Stimulated activated CD4-positive, alpha-beta T cell treated with anti-CD3 and anti-CD28 coated beads, Interleukin-4, amount 100 ng/mL, for 48 hours (primary cell): ENCODE measurements around the gene ARPC3.
A peak's percentile ranks its signal among the peaks of the same experiment; 100 is the strongest.
"Not testable (repeated sequence)": the region's sequence is repeated elsewhere in the genome, so short reads cannot be mapped to it uniquely, and the experiment has no call there.

Experiments used
- DNase-seq, 2 donors: peaks; one replicate each; pipeline ENCODE4 v3.0.0-alpha.2; 2020; ENCODE audit warnings: low read depth in 2 of 2

The ARPC3 gene

DNA sequence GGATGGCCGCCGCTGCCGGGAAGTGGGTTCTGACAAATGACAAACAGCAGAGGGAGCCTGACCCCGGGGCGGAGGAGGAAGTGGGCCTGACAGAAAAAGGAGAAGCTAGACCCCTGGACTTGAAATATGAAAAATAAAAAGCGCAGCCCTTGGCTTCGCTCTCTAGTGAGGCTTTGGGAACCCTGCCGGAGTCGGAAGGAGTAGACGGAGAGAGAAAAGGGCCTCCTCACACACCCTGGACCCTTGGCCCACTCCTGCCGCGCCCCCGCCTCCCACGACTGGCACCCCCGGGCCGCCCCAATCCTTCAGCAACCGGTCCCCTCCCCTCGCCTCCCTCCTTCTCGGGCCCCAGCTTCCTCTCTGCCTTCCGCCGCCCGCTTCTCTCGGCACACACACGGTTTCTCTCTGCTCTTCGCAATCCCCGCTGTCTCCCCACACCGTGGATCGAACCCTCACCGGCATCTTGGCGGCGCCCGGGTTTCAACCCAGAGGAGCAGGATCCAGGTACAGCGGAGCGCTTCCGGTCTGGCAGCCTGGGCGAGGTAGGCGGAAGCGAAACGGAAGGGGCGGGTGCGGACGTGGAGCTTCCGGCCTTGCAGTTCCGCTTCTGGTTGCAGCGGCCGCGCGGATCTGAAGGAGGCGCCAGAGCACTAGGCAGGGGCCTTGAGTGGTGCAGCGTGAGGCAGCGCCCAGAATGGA, at the start of gene ARPC3:
Gene ARPC3, minus strand, starts transcription at position 539 of the 699 bp plus-strand sequence. Its CDS starts 77 bp downstream, at position 462.
- peak; percentile 91 to 94 for DNase-seq

DNA sequence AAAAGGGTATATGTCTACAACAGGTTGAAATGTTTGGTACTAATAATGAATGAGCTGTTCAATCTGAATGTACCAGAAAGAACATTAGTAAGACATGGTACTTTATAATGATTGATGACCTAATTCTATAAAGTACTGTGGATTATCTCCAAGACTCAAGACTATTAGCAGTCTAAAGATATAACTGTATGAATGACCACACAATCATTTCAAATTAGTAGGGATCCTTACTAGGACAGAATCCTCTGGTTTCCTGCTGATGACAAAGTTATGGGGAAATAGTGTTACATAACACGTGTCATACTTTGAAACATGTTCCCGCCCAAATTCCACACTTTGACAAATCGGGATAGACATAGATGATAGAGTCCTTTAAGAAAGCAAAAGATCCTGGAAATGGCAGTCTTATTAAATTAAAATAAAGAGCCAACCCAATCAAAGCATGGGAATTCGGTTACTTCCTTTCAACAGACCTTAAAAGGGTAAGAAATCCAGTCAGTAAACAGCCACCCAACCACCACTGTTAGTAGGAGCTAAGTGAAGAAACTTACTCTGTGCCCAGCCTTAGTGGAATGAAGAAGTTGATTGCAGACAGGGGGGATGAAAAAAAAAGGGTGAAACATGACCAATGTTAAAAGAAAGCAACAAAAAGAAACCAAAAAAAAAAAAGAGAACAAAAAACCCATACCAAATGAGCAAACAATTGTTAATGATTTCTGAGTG, 49.0 kb upstream of the ARPC3 start:
- DNase-seq, result no peak

DNA sequence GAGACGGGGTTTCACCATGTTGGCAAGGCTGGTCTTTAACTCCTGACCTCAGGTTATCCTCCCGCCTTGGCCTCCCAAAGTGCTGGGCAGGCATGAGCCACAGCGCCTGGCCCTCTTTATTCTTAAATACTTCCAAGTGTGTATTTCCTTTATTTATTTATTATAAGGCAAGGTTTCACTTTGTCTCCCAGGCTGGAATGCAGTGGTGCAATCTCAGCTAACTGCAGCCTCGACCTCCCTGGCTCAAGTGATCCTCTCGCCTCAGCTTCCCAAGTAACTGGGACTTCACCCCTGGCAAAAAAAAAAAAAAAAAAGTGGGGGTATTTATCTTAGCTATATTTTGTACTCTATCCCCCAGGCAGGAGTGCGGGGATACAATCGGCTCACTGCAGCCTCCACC, 25.3 kb upstream of the ARPC3 start:
- no peak for DNase-seq

DNA sequence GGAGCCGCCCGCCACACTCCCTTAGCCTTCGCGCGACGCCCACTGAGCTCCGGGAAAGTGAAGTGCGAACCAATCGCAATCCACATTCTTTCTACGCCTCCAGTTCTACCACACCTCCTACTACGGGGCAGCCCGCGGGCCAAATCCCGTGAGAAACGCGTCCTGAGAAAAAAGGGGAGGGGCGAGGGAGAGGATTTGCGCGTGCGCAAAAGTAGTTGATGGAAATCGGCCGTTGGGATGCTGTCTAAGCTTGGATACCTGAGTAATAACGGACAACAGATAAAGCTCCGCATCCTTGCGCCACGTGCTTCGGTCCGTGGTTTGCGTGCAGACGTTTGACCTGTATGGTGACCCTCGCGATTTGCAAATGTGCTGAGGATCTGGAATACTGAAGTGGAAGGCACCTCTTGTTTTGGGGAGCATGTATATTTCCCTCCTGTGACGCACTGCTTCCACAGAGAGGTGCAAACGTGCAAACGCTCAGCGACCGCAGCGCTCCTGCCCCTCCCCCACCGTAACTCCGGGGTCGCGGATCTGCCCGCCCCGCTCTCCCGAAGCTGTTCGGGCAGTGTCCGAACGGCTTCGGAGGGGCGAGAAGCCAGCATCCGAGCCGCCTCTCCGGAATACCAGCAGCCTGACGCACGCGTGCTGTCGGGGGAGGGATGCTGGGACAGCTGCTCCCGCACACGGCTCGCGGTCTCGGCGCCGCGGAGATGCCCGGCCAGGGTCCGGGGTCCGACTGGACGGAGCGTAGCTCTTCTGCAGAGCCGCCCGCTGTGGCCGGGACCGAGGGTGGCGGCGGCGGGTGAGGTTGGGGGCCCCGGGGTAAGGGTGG, 18.3 kb upstream of the ARPC3 start, which contains the start of the genes FAM216A and GPN3:
Gene FAM216A, plus strand, starts transcription at position 632 of the 835 bp plus-strand sequence. Its CDS starts 31 bp downstream, at position 663.
Gene GPN3, minus strand, starts transcription at position 44 of the 835 bp plus-strand sequence. CDS start 54 bp downstream, outside the sequence.
- DNase-seq, result peak; percentile 90 to 91

DNA sequence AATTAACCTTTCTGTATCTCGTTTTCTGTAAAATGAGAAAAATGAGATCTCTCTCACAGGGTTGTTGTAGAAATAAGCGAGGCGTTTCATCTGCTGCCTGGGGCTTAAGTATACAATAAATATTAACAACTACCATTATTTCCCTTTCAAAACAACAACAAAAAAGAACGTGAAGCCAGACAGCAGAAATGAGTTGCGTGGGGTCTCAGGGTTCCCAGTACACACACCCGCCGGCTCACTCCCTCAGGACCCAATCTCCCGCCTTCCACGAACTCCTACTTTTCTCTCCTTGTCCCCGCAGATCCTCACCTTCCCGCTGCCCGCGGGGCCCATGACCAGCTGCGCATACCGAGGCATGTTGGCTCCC, 17.7 kb upstream of the ARPC3 start:
- DNase-seq, result no peak

DNA sequence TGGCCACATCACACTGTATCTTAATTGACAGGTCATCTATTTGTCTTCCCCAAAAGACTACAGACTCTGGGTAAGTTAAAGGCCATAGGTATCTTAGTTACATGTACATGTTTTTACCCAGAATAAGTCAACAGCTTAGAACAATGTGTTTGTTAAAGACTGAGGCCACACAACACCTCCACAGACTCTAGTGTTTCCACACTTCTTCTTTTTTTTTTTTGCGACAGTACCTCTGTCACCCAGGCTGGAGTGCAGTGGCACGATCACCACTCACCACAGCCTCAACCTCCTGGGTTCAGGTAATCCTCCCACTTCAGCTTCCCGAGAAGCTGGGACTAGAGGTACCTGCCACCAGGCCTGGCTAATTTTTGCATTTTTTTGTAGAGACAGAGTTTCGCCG, 16.7 kb upstream of the ARPC3 start:
- no peak for DNase-seq

DNA sequence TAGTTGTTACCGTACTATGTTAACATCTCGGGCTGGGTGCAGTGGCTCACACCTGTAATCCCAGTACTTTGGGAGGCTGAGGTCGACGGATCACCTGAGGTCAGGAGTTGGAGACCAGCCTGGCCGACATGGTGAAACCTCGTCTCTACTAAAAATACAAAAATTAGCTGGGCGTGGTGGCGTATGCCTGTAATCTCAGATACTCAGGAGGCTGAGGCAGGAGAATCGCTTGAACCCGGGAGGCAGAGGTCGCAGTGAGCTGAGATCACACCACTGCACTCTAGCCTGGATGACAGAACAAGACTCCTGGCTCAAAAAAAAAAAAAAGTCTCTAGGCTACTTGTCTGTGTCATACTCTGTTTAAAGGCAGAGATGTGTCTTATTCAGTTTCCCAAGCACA, 15.6 kb upstream of the ARPC3 start:
- not testable (repeated sequence) for DNase-seq

DNA sequence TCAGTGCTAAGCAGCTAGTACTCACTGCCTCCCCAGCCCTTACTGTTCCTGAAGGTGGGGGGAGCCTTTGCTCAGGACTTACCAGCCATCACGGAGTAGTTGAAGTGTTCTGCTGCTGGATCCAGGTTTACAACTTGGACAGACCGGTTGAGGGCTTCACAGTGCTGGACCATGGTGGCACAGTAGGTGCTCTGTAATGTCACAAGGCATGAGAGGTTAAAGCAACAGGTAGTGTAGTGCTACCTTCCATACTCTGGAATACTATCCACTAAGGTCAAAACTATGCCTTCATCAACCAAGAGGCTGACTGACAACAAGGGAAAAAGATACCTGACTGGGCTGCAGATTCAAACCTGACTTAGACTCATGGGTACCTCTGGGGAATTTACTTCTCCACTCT, 14.9 kb upstream of the ARPC3 start:
- DNase-seq, result no peak

DNA sequence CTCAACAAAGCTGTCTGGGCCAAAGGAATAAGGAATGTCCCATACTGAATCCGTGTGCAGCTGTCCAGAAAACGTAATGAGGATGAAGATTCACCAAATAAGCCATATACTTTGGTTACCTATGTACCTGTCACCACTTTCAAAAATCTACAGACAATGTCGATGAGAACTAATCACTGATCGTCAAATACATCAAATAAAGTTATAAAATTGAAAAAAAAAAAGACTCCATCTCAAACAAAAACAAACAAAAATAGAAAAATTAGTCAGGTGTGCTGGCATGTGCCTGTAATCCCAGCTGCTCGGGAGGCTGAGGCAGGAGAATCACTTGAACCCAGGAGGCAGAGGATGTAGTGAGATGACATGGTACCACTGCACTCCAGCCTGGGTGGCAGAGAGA, 11.1 kb upstream of the ARPC3 start:
- DNase-seq, result not testable (repeated sequence)

DNA sequence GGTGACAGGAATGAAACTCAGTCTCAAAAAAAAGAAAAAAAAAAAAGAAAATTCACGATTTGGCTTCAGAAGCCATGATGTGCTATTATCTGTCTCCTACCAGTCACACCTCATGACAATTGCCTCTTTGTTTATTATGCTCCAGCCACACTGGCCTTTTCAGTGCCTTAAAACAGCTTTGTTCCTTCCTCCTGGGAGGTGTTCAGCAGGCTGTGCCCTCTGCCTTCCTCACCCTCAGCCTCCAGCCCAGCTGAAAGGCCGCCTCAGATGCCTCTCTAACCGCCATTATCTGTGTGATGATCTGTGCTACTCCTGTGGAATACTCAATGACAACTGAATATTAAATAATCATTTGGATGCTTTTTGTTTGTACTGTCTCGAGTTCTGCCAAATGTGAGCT, 8.6 kb upstream of the ARPC3 start:
- DNase-seq, result no peak

DNA sequence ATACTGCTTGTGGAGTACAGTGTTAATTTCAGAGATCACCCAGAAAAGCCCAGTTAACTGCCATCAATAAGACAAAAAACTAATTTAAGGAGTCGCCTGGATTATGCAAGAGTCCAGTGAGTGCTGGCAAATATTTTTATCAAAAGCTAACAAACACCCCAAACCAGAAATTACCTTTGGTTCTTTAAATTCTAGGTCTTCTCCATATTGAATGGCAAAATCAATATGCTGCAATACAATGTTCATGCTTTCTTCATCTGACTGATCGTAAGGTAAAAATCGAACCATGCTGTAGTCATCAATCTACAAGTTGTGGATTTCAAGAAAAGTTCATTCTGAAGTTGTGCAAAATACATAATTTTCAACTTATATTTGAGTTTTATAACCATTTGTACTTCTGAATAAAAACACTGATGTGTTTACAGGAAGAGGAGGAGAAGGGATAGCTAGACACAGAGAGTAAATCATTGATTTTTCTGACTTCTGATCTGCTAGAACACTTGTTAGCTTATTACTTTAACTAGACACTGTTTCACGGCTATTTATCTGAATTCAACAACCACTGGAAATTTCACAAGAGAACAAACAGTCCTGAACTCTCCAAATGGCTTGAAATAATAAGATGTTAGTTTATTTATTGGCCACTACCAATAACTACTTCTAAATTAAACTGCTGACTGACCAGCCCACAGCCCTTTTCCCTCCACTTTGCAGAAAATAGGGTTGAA, 3.6 kb upstream of the ARPC3 start:
- DNase-seq, result no peak

DNA sequence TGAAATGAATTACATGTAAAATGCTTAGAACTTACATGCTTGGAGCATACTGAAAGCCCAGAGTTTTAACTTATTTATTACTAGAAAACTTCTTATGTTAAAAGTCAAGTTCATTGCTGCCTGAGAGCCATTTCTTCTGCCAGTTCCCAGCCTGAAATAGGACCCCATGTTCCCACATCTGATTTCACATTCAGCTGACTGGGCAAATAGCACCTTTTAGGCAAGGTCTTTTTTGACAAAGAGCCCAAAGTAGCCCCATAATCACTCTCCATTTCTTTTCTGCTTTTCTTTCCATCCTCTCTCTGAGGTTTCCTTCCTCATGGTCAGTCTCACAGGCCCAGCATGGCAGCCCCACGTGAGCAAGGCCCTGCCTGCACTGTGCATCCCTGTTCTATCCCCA, 1.1 kb upstream of the ARPC3 start:
- DNase-seq, result no peak

DNA sequence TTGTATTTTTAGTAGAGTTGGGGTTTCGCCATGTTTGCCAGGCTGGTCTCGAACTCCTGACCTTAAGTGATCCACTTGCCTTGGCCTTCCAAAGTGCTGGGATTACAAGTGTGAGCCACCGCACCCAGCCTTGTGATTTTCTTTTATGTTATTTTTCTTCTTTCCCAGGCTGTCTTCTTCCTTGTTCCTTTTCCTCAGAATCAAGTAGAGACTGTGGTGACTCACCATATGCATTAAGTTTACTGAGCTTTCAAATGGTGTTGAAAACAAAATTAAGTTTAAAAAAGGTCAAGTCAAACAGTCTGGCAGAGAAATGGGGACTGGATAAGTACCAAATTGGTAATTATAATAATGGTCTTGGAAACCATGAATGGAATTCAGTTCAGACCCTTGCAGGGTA, 5.7 kb downstream of the ARPC3 start:
- DNase-seq, result no peak

DNA sequence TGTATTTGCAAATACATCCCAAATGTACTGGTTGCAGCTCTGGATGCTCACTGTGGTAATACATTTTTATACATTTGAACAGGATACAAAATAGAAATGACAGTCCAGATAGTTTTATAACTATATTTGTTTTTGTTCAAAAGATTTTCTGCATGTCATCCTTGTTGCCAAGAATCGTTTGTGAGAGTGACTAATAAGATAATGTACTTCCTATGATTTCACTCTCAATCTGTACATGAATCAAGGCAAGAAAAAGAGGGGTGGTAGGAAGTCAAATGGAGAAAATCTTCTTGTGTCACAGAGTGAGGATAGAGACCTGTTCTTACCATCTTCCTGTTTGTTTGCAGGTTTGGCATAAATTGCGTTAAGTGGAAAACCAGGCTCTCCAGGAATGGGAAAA, 13.9 kb downstream of the ARPC3 start:
- no peak for DNase-seq

DNA sequence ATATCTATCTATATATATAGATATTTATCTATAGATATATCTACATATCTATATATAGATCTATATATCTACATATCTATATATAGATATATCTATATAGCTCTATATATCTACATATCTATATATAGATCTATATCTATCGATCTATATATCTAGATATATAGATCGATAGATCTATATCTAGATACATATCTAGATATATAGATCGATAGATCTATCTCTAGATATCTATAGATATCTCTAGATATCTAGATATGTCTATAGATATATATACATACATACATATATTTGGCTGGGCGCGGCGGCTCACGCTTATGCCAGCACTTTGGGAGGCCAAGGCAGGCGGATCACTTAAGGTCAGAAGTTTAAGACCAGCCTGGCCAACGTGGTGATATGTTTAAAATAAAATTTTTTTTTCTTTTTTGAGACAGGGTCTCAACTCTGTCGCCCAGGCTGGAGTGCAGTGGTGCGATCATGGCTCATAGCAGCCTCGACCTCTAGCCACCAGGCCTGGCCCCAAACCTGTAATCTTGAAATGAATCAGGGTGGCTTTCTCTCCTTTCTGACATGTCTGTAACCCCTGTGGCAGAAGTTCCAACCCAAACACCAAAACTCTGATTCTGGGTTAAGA, 18.1 kb downstream of the ARPC3 start:
- DNase-seq, result no peak

DNA sequence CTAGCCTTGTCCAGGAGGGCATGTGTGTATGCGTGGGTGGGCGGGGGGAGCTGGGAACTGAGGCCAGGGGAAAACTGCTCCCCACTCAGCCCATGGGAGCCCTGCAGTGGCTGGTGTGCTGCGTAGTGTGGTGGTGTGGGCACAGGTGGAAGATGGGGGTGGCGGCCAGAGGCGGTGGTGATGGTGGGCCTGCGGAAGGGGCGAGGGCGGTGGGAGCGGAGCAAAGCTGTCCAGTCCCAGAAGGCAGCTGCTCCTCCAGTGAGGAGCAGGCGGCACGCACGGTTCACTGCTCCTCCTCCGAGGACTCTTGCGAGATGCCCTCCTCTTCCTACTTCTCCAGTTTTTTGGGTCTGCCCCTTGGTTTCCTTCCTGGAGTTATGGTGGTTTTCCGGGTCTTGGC, 20.5 kb downstream of the ARPC3 start:
- not testable (repeated sequence) for DNase-seq

DNA sequence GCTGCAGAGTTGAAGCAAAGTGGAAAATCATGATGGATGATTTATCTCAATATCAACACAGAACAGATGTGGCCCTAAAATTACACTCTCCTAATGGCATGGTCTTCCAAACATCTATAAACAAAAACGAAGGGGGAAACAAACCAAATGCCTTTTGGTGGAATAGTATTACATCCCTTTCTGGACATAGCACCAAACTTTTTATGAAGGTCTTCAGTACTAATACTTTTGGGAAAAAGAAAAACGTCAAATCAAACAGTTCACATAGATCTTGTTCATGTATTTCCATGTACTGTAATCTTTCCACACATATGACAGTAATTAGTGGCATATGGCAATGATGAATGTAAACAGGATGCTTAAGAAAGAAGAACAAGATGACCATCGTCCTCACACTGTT, 23.7 kb downstream of the ARPC3 start:
- DNase-seq, result no peak

DNA sequence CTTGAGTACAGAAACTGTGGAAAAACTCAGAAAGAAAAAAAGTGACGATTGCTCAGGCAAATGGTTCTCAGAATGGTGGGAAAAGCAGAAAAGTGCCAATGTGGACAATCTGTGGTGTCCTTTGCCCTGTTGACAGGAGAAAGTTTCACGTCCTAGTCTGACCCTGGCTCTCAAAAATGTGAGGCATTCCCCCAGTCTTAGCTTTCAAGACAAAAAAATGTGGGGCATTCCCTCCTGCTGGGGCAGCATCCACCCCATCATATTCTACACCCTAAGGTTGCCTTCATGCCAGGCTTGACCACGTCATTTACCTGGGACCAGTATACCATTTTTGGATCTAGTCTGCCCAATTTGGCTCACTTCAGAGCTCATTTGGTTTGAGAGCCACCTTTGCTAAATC, 25.9 kb downstream of the ARPC3 start:
- no peak for DNase-seq

DNA sequence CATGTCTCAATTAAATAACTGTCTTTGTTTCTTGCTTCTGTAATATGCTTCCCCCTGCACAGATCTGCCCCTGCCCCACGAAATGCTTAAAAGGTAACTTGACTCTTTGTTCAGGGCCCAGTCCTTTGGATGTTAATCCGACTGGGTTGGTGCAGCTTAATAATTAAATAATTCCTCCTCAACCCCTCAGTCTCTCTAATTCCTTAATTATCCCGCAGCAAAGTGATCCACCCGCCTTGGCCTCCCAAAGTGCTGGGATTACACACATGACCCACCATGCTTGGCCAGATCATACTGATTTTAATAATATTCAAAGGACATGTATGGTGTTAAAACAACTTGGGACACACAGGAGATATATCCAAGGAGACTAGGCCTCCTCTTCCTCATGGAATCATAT, 28.4 kb downstream of the ARPC3 start:
- no peak for DNase-seq

DNA sequence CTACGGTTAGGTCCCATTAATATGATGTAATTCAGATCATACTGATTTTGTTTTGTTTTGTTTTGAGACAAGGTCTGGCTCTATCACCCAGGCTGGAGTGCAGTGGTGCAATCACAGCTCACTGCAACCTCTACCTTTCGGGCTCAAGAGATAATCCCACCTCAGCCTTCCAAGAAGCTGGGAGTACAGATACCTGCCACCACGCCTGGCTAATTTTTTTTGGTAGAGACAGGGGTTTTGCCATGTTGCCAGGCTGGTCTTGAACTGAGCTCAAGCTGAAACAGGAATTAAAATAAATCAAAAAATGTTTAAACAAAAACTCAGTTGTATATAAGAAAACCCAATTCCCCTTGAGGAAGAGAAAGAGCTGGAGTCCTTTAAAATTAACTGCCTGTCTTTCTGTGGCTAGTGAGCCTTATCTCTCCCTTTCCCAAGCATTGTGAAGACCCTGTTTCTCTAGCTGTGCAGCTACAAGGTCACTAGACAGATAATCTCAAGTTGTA, 28.9 kb downstream of the ARPC3 start:
- no peak for DNase-seq

DNA sequence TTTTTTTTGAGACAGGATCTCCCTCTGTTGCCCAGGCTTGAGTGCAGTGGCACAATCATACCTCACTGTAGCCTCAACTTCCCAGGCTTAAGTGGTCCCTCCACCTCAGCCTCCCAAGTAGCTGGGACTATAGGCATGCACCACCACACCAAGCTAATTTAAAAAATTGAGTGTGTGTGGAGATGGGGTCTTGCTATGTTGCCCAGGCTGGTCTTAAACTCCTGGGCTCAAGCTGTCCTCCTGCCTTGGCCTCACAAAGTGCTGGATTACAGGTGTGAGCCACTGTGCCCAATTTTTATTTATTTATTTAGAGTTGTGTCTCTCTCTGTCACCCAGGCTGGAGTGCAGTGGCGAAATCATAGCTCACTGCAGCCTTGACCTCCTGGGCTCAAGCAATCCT, 29.5 kb downstream of the ARPC3 start:
- DNase-seq, result not testable (repeated sequence)
